GM18861 (cell line): Measurements from ENCODE around the gene KLF5.

ENCODE experiments used
- ATAC-seq: cut with Tn5 transposase; IDR thresholded peaks from one replicate; pipeline ENCODE4 v1.9.1; 2021; ENCODE audit not compliant: unreplicated experiment

Gene KLF5

DNA sequence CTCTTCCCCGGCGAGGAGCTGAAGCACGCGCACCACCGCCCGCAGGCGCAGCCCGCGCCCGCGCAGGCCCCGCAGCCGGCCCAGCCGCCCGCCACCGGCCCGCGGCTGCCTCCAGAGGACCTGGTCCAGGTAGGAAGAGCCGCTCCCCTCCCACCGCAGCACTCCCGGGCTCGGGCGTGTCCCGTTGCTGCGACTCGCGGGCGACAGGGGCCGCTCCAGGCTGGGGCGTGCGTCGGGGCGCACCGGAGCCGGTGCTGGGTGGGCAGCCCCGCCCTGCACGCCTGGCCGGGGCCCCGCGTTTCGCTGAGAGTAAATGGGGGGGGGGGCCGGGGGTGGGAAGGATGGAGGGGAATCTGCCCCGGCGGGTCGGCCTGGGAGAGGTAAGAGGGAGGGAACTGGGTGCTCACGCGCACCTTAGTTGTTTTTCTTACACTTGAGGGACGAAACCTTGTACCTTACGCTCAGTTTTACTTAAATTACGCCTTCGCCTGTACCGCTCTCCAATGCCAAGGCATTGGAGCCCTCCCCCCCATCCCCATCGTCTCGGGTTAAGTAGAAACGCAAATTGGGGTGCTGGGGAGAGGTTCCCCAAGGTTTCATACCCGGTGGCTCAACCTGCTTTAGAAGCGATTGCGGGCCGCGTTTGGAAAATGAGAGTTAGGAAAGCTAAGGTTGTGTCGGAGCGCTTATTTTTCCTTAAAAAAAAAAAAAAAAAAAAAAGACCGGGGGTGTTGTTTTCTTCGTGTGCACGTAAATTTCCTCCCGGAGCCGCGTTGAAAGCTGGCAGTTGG lies 850 bp downstream of the KLF5 start:
- peak; percentile 29 for ATAC-seq

GRCh38 chr13:73060251-73061160 lies 1.7 kb downstream of the KLF5 start:
- ATAC-seq = no peak

- no peak for ATAC-seq
These were observed 2.7 kb downstream of the KLF5 start for GRCh38 chr13:73061473-73061872.

DNA sequence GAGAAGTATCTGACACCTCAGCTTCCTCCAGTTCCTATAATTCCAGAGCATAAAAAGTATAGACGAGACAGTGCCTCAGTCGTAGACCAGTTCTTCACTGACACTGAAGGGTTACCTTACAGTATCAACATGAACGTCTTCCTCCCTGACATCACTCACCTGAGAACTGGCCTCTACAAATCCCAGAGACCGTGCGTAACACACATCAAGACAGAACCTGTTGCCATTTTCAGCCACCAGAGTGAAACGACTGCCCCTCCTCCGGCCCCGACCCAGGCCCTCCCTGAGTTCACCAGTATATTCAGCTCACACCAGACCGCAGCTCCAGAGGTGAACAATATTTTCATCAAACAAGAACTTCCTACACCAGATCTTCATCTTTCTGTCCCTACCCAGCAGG lies 3.1 kb downstream of the KLF5 start:
- no peak for ATAC-seq

- ATAC-seq = no peak
These were observed 3.7 kb downstream of the KLF5 start for GRCh38 chr13:73062468-73062867.

GRCh38 chr13:73063166-73063565 lies 4.4 kb downstream of the KLF5 start:
- ATAC-seq = no peak

- ATAC-seq = no peak
These were observed 6.2 kb downstream of the KLF5 start for GRCh38 chr13:73065036-73065435.

DNA sequence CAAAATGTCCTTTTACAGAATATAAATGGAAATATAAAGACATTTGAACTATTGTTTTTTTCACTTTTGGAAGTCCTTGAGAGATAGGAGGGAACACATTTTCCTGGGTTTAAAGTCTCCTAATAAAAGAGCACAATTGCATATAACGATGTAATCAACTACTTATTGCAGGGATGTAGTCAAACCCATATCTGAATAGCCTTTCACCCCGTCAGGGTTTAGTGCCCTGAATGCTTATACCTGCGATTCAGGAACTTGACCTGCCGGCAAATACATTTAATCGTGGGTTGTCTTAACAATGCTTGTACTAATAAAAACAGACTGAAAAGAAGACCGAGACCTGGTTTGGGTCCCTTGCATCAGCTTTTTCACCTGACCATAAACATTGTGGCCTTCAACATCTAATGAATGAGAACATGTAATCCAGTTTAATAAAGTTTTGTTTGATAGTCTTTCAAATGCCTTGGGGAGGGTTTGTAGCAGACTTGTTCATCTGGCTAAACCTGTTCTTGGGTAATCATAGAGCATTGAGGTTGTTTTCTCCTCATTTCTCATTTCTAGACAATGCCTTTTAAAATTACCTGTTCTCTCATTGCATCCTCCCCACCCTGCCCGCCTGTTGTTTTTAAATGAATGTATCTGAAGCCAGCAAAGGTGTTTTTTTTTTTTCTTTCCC lies 7.0 kb downstream of the KLF5 start:
- no peak for ATAC-seq

DNA sequence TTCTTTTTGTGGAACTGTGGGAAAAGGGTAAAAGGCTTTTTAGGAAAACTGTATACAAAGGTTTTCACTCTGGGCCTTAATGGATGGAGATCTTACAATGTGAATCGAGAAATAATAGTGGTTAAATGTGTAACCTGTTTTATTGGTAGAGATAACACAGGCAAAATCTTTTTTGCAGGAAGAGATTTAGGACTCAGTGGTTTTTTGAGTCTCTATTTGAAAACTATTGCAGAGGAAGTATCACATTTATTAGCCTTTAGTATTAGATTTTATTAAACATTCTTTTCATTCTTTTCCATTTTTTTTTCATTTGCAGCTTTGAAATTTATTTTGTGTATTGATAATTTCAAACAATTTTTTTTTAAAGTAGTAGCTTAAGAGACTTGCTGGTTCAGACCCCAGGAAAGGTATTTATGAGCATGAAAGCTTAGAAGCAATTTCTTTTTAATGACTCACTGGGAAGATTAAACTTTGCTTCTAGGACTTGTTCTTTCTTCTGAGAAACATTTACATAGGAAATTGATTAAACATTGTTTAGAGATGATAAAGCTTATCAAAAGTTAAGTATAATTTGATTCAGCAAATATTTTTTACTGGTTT lies 10.5 kb downstream of the KLF5 start:
- ATAC-seq = no peak

GRCh38 chr13:73070451-73071098 lies 11.8 kb downstream of the KLF5 start:
- ATAC-seq = no peak

DNA sequence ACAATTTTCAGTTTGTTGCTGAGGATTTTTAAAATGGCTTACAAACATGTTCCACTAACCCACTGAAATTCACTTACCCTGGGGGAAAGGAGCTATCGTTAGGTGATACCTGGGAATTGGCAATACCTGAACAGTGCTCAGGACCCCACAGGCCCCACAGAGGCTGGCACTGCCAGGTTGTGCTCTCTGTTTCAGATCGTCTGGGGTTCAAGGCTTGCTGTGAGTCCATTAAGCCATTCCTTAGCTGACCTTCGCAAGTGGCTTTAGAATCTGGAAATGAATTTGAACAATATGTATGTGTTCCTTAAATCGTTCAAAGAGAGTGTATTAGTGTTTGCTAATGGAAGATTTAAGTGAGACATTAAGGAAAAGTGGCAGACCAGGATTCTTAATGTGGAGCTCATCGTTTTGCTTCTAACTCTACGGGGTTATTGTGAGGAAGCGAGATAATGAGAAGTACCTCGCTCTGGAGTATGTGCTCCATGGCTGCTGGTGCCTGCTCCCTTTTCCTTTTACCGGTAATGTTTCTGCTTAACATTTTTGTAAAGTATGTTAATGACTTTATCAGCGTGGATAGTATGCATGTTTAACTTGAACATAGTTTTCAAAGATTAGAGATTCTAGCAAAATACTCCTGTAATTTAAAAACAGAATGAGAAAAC lies 13.6 kb downstream of the KLF5 start:
- no peak for ATAC-seq

DNA sequence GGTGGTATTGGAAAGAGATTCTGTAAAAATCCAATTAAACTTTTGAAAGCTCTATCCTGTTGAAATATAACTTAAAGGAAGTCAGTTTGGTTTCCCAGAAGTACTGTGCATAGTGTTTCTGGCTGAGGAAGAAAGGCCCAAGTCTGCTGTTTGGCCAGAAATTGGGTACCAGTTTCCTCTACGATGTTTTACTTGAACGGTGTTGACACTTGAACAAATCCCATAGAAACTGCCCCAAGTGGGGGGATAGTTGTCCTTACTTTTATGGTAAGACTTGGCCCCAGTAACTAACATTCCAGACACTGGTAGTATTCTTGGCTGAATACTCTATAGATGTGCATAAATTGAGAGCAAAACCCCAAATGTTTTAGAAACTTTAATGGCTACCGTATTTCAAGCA lies 14.2 kb downstream of the KLF5 start:
- no peak for ATAC-seq

DNA sequence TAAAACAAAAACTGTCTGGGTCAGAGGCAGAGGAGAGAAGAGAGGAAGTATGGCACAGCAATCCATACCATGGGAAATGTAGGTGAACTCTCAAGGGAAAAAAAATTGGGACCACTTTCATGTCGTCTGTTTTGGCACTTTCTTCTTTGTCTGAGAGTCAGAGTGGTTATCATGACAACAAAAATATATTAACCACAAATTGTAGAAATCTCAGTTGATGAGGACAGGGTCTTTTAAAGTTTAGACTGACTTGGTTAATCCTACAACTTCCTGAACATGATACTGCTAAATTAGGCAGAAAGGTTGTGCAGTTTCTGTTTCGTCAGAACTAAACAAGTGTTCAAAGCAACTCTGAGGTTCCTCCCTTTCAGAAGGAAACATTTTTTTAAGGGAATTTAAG lies 15.2 kb downstream of the KLF5 start:
- ATAC-seq = peak; percentile 66

DNA sequence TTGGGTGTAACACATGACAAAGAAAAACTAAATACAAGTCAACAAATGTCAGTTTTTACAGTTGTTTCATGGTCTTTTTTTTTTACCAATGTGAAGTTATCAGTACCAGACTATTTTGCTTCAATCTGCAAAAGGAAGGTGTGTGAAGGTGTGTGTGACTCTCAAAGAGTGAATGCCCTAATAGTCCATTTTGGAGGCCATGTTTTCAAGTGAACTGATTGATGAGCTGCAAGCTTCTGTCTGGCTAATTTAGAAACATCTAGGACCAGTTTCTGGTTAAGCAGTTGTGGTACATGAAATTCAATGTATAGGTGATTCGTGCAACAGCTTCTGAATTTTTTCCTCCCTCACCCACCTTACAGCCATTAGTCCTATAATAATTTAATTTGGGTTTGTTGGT lies 16.1 kb downstream of the KLF5 start:
- ATAC-seq = no peak

- no peak for ATAC-seq
These were observed 16.7 kb downstream of the KLF5 start for GRCh38 chr13:73075546-73075945.

DNA sequence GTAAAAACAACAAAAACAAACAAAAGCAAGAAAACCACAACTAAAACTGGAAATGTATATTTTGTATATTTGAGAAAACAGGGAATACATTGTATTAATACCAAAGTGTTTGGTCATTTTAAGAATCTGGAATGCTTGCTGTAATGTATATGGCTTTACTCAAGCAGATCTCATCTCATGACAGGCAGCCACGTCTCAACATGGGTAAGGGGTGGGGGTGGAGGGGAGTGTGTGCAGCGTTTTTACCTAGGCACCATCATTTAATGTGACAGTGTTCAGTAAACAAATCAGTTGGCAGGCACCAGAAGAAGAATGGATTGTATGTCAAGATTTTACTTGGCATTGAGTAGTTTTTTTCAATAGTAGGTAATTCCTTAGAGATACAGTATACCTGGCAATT lies 17.1 kb downstream of the KLF5 start:
- no peak for ATAC-seq

DNA sequence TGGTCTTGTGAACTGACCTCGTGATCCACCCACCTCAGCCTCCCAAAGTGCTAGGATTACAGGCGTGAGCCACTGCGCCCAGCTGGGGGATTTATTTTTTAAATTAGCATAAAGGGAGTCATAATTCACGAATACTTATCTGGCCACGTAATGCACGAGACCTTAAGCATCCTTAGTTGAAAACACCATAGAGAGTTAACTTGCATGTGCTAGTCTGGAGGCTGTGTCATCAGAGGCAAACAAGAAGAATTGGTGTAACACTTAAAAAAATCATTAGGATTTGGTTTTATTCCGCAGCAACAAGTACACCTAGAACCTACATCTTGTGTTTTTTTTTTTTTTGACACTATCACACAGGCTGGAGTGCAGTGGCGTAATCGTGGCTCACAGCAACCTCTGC lies 19.1 kb downstream of the KLF5 start:
- ATAC-seq = no peak

DNA sequence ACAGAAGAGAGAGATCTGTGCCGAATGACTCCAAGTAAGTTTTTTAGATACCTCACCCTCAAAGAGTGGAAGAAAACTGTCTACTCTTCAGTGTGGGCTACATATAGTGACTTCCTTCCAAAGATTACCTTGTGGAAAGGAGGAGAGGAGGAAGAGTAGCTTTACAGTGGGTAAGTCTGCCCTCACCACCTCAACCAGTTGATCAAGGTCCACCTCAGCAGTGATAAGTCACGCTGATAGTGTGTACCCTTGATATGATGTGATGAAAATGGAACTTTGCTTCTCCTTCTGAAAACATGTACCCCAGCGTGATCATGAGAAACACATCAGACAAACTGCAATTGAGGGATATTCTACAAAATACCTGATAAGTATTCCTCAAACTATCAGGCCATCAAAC lies 20.6 kb downstream of the KLF5 start:
- ATAC-seq = no peak

DNA sequence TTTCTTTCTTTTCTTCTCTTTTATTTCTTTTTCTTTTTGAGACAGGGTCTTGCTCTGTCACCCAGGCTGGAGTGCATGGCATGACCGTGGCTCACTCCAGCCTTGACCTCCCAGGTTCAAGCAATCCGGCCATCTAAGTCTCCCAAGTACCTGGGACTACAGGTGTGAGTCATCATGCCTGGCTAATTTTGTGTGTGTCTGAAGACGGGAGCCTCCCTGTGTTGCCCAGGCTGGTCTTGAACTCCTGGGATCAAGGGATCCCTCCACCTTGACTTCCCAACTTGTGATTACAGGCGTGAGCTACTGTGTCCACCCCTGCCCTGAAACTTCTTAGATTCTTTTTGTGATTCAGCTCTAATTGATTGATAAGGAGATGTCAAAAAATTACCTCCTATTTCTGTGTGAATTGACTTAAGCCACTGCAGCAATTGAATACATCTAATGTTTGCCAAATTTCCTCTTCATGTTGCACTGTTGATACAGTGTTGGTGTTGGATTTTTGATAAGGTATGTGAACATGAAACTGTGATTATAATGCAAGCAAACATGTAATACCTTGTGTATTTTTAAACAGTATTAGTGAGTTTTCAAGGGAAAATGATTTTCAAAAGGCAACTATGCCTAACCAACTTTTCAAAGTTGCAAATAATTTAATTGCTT lies 22.6 kb downstream of the KLF5 start:
- ATAC-seq = no peak

DNA sequence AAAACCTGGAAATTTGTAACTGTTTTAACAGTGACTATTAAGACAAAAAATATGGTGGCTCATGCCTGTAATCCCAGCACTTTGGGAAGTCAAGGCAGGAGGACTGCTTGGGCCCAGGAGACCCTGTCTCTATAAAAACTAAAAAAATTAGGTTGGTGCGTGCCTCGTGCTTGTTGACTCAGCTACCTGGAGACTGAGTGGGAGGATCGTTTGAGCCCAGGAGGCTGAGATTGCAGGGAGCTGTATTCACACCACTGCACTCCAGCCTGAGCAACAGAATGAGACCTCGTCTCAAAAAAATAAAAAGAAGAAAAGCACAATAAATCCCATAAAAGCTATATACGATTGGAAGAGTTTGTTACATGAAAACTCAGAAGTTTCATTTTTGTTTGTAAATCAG lies 23.7 kb downstream of the KLF5 start:
- ATAC-seq = no peak
